GM21619 (cell line): Measurements from ENCODE around the gene PPOX.

Experiments
- ATAC-seq: cut with Tn5 transposase; IDR thresholded peaks from one replicate; pipeline ENCODE4 v1.9.1; 2021; ENCODE audit not compliant: unreplicated experiment

The PPOX gene

DNA sequence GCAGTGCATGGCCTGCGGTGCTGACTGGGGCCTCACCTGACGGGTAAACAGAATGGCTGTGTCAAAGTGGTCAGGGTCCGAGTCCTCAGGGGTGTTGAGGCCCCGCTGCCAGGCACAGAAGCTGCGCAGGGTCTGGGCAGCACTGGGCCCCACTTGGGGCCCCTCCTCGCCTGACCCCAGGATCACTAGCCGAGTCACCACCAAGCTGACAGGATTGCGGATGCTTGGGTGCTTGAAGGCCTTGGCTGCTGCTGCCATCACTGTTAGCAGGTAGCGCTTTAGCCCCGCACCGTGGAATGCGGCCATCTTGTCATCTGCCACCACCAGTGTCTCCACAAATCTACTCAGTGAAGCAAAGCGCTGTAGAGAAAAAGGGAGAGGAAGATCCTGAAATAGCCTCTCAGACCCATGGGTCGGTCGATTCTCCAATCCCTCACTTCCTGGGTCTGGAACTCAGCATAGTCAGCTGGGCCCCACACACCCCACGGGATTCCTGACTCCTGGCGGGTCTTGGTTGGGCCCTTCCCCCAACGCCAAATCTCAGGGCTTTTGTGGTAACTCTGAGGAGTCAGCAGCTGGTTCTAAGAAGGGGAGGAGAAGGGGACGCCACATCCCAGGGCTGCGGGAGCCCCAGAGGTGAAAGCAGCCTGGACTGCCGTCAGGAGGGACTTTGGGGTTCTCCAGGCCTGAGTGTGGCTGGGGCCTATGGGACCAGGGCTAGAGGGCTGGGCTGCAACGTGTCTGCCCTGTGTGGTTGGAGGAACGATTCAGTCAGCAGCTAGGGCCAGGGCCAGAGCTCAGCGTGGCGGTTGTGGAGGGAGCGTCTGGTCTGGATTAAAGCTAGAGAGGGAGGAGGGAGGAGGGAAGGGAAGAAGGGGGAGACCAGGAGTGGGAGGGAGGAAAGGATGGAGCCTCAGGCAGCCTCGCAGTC lies 30.6 kb downstream of the PPOX start:
- ATAC-seq: no peak

- ATAC-seq: no peak
These were observed 31.5 kb downstream of the PPOX start for GRCh38 chr1:161197560-161198193.

DNA sequence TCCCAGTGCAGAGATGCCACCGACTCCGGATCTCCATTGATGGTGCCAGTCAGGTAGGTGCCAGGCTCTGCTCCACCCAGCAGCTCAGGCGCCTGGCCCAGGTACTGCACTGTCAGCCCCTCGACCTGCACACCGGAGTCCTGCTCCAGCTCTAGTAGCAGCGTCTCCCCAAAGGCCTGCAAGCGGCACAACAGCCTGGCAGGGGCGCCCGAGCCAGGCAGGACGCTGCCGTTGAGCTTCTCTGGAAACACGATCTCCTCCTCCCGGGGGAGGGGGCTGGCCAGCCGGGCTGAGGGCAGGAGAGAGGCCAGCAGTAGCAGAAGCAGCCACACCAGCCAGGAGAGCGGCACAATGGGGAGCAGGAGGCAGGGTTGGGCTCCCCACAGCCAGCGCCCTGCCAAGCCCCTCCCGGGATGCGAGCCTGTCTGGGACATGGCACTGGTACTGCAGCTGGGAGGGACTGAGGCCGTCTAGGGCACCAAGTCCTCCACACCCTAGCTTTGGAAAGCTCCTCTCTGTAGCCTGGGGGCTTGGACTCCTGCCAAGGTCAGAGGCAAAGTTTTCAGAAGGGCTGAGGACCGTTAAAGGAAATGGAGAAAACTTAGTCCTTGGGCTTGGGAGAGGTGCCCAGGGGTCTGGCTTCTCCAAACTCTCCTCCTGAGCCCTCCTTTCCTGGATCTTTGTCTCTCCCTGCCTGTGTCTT lies 32.1 kb downstream of the PPOX start:
- no peak for ATAC-seq

DNA sequence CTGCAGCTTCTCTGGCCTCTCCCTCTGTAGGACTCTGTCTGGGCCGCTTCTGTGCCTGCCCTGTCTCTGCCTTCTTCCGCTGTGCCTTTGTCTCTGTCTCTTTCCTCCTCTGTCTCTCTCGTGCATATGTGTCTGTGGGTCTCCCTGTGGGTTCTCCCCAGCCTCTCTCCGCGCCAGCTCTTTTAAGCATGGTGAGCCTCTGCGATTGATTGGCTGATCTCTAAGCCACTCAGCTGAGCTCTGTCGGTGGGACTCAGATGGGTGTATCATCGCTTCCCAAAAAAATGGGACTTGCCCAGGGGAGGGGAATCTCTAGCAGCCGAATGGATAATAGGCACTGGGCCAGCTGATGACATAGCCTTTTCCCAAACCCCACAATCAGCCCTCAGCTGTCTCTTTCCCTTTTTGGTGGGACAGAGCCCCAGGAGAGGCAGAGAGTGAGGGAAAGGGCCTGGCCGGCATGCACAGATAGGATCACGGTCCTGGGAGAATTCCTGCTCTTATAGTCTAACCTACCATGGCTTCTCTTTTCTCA lies 32.7 kb downstream of the PPOX start, which contains the start of gene ADAMTS4:
Gene ADAMTS4 (minus strand): TSS at position 158 of the 535 bp plus-strand sequence. CDS start 427 bp downstream, outside the sequence.
- no peak for ATAC-seq

DNA sequence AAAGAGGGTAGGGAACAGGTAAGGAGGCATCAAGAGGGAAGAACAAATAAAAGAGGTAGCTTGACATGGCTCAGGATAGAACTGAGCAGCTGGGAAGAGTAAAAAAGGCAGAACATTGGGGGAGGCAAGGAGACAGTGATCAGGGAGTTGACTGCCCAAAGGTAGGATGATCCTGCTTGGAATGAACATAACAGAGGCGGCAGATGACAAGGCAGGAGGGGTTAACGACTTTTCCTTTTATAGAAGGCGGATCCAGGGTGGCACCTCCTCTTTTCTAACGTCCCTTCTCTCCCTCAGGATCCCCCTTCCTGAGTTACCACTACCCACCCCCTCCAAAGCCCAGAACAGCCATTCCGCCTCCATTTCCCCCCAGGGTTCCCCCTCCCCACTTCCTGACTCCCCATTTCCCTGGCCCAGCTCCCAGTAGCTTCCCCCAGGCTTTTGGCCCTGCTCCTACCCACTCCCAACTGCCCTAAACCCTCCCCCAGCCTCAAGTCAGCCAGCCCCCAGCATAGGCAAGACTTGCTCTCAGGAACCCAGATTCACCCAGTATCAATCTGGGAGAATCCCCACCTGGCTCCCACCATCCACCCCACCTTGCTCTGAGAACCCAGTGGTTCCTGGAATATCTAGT lies 33.4 kb downstream of the PPOX start:
- ATAC-seq: no peak

DNA sequence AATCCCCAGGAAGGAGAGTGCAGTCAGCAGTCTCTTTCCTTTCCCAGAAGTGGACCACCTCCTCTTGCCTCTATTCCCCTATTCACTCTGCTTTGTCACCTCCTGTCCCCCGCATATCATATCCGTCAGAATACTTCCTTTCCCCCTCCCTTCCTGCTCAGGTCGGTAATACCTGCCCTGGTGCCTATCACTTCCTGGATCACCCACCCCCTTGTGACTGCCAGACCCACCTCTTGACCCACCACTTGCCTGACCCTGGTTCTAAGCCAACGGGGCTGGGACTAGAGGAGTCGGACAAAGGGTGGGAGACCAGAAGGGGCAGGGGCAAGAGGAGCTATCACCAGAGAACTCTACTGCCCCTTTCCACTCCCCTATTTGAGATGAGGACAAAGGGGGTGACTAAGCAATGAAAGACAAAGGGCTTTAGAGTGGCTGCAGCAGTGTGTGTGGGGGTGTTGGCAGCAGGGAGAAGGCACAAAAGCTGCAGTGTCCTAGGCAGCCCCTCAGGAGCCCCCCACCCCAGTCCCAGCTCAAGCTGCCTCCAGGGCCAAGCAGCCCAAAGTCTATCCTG lies 34.3 kb downstream of the PPOX start:
- ATAC-seq: no peak

- no peak for ATAC-seq
These were observed 35.0 kb downstream of the PPOX start for GRCh38 chr1:161200992-161201835.

DNA sequence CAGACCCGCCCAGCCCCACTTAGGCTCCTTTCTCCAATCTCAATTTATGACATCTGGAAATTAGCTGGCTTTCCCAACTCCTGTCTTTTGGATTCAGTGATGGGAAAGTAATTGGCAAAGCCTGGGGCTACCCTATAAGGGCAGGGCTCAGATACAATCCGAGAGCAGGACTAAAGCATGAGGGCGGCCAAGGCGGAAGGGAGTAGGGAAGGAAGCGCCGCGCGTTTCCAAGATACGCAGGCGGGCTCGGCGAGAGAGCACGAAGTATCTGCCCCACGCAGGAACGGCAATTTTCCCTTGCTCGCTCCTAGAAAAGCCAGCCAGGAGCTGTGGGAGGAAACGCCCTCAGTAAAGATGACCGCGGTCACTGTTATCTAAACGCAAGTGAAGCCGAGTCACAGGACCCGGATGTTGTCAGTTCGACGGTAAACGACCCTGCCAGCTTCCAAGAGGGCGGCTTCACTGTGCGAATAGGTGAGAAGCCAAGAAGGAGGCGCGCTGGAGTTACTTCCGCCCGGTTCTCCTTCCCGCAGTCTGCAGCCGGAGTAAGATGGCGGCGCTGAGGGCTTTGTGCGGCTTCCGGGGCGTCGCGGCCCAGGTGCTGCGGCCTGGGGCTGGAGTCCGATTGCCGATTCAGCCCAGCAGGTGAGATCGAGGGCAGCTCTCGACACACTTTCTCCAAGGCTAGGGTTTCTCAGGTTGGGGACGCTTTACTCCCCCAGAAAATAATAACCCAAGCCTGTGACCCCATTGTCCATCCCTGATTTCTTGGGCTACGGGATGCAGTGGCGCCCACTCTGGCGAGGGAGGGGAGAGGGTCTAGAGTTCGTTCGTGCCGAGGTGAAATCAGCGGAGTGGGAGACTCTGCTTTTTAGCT lies 35.8 kb downstream of the PPOX start, which contains the start of gene NDUFS2:
Gene NDUFS2 (plus strand): TSS at position 532 of the 877 bp plus-strand sequence. CDS start 19 bp downstream, at position 551.
- peak; percentile 98 for ATAC-seq

DNA sequence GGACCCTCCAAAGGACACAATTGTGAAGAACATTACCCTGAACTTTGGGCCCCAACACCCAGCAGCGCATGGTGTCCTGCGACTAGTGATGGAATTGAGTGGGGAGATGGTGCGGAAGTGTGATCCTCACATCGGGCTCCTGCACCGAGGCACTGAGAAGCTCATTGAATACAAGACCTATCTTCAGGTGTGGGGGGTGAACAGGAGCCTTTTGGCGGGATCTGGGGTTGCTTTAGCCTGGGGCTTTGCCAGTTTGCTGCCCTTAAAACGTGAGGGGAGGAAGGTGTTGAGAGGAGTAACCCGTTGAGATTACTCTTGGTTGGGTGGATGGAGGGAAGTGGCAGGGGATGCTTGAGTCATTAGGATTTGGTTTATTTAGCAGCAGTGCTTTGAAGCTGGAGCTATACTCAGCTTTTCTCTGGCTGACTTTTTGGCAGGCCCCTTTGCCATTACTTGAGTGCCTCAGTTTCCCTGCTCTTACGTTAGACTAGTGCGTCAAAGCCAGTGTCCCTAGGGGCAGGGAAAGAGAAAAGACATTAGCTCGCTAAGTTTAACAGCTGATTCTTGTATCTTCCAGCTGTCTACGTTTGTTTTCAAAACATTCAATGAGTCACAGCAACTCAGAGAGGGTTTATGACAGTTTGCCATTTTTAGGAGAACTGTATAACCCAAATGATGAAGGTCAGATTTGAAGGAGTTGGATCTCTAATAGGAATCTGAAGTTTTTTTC lies 40.4 kb downstream of the PPOX start:
- ATAC-seq: no peak

GRCh38 chr1:161207173-161207572 lies 40.9 kb downstream of the PPOX start:
- ATAC-seq: no peak

- ATAC-seq: no peak
These were observed 43.7 kb downstream of the PPOX start for GRCh38 chr1:161209790-161210409.

GRCh38 chr1:161214369-161214768 lies 48.1 kb downstream of the PPOX start:
- ATAC-seq: no peak

DNA sequence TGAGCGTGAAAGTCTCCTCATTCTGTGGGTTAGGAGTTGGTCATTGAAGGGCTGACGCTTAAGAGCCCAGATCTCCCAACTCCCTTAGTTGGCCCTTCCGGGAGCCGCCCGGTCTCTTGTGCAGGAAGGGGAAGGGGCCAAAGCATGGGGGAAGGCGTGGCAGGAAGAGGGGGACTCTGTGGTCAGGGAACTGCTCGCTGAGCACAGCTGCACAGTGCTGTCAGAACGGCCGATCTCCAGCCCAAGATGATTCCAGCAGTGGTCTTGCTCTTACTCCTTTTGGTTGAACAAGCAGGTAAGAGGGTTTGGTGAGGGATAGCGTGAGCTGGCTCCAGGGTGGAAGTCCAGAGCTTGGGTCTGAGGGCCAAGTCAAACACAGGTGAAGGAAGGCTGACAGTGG lies 48.9 kb downstream of the PPOX start, which contains the start of gene FCER1G:
Gene FCER1G (plus strand): TSS at position 220 of the 400 bp plus-strand sequence. CDS start 27 bp downstream, at position 247.
- no peak for ATAC-seq

- ATAC-seq: peak; percentile 88
These were observed 50.9 kb downstream of the PPOX start for GRCh38 chr1:161216945-161217712.

DNA sequence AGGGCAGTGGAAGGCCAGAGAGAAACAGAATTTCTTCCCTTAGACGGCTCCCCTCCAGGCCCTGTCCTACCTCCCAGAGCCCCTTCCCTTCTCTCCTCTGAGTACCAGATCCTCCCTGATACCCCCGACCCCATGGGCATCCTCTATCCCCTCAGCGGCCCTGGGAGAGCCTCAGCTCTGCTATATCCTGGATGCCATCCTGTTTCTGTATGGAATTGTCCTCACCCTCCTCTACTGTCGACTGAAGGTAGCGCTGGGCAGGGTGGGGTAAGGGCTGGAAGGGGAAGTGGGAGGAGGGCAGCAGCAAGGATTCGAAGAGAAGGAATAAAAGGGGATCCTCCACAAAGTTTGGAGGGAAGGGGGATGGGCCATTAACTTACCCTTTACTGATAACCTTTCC lies 51.6 kb downstream of the PPOX start:
- no peak for ATAC-seq

- ATAC-seq: no peak
These were observed 52.3 kb downstream of the PPOX start for GRCh38 chr1:161218301-161219077.
